Peyer's patch (tissue), 4 donors: ENCODE results near the gene LRIG2. TPM values are rescaled to one million over a fixed set of nuclear protein-coding genes. Genes with fewer than 3 reads are reported as not detected.

Experiments
- total RNA-seq, 4 donors: library from RNA; depleted of rRNA; stranded (reverse); fragments of >200 nt; gene quantifications; one replicate each; pipeline ENCODE4 v1.1.0, GENCODE V29; 2016

LRIG2 gene
- total RNA-seq, 4 donors from 2014 or later: 9.5 to 38.7 (median 24.0) TPM

Other genes with a start within 250 kb of the LRIG2 start
- gene SLC16A1, start 117.0 kb upstream of the LRIG2 start, total RNA-seq: 10 to 100 TPM in 3 of 4 donors, 1 to 10 TPM in 1; 2.5 to 33.1 (median 14.0) TPM